ENCODE data around the gene FANCD2OS. TPM values are rescaled to one million over a fixed set of nuclear protein-coding genes. Genes with fewer than 3 reads are reported as not detected.

Gene FANCD2OS
- total and polyA plus RNA-seq, 2 experiments from 2014 or later = not detected

DNA sequence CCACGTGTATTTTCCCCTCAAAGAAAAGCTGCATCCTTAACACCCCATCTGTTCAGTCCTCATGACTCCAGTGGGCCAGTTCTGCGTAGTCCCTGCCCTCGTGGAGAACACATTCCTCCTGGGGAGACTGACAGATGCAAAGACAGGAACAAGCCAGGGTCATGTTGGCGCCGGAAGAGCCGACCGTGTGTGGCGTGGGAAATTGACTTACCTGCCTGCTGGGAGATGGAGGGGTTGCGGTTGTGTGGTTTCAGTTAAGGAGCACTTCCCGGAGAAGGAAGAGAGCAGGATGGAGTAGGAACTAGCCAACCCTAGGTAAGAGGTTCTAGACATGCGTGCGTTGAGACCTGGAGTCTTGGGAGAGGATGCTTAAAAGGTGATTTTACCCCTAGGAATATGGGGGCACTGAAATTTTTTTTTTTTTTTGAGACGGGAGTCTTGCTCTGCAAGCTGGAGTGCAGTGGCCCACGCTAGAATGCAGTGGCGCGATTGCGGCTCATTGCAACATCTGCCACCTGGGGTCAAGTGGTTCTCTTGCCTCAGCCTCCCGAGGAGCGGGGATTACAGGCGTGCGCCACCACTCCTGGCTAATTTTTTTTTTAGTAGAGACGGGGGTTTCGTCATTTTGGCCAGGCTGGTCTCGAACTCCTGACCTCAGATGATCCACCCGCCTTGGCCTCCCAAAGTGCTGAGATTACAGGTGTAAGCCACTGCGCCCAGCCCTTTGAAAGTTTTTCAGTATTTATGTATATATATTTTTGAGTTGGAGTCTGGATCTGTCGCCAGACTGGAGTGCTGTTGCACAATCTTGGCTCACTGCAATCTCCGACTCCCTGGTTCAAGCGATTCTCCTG is 34.9 kb upstream of the FANCD2OS start:
- peaks cover 32% of the 10 kb centered on the region for H4K20me1 ChIP-seq (ENCODE audit: insufficient read depth, poor library complexity, severe bottlenecking)
- H3K79me2 ChIP-seq = peaks cover 60% of the 10 kb centered on the region
- no peaks in the 10 kb centered on the region for H3K27me3 ChIP-seq
- no peak overlapping the region for H3K27ac ChIP-seq
- no peaks in the 10 kb centered on the region for H3K9me3 ChIP-seq (ENCODE audit: low read depth)
- WGBS (ENCODE audit: low lambda C conversion rate, missing lambda C conversion rate) = 82% methylated on average over 29 of the region's 29 CpGs
- no peaks in the 10 kb centered on the region for H3K36me3 ChIP-seq (replicated peaks; ENCODE audit: insufficient read depth, low read depth)
- no peaks in the 10 kb centered on the region for H3K9me2 ChIP-seq (replicated peaks; ENCODE audit: insufficient read depth)
- no peak overlapping the region for H2AFZ ChIP-seq
- peak overlapping the region; percentile 92 for H3K4me2 ChIP-seq
- H3K4me1 ChIP-seq (ENCODE audit: insufficient read depth) = peaks cover 18% of the 10 kb centered on the region
- no peak for DNase-seq (ENCODE audit: low spot score)
- TF ChIP-seq EZH2phosphoT487 (IDR thresholded peaks at IDR 0.05; ENCODE audit: low read depth, severe bottlenecking, unreplicated experiment) (no peak), EZH2 (IDR thresholded peaks at IDR 0.05; ENCODE audit: borderline replicate concordance) (no peak)
- TF ChIP-seq, protein P1, sequence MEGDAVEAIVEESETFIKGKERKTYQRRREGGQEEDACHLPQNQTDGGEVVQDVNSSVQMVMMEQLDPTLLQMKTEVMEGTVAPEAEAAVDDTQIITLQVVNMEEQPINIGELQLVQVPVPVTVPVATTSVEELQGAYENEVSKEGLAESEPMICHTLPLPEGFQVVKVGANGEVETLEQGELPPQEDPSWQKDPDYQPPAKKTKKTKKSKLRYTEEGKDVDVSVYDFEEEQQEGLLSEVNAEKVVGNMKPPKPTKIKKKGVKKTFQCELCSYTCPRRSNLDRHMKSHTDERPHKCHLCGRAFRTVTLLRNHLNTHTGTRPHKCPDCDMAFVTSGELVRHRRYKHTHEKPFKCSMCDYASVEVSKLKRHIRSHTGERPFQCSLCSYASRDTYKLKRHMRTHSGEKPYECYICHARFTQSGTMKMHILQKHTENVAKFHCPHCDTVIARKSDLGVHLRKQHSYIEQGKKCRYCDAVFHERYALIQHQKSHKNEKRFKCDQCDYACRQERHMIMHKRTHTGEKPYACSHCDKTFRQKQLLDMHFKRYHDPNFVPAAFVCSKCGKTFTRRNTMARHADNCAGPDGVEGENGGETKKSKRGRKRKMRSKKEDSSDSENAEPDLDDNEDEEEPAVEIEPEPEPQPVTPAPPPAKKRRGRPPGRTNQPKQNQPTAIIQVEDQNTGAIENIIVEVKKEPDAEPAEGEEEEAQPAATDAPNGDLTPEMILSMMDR (IDR thresholded peaks at IDR 0.05; ENCODE audit: poor library complexity) = no peak
- H3K4me3 ChIP-seq = peak overlapping the region; percentile 70

DNA sequence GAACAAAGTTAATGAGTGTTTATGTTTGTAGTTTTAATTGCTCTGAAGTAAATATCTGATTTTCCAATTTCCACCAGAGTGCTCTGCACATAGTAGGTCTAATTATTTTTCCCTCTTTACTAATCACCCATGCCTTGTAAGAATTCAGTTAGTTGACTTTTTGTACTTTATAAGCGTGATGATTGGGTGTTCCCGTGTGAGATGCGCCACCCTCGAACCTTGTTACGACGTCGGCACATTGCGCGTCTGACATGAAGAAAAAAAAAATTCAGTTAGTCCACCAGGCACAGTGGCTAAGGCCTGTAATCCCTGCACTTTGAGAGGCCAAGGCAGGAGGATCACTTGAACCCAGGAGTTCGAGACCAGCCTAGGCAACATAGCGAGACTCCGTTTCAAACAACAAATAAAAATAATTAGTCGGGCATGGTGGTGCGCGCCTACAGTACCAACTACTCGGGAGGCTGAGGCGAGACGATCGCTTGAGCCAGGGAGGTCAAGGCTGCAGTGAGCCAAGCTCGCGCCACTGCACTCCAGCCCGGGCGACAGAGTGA is 33.0 kb upstream of the FANCD2OS start:
- Histone ChIP-seq H2AFZ (peak overlapping the region; percentile 43), H3K36me3 (replicated peaks; ENCODE audit: insufficient read depth, low read depth) (no peaks in the 10 kb centered on the region), H3K27me3 (no peaks in the 10 kb centered on the region), H3K4me1 (ENCODE audit: insufficient read depth) (peaks cover 18% of the 10 kb centered on the region), H3K27ac (peak overlapping the region; percentile 98), H4K20me1 (ENCODE audit: insufficient read depth, poor library complexity, severe bottlenecking) (peaks cover 23% of the 10 kb centered on the region), H3K4me2 (peak overlapping the region; percentile 92), H3K79me2 (peaks cover 42% of the 10 kb centered on the region), H3K9me2 (replicated peaks; ENCODE audit: insufficient read depth) (no peaks in the 10 kb centered on the region), H3K4me3 (no peak overlapping the region), H3K9me3 (ENCODE audit: low read depth) (no peaks in the 10 kb centered on the region)
- no peak for DNase-seq (ENCODE audit: low spot score)
- no peak for TF ChIP-seq EZH2 (IDR thresholded peaks at IDR 0.05; ENCODE audit: borderline replicate concordance)
- TF ChIP-seq EZH2phosphoT487 (IDR thresholded peaks at IDR 0.05; ENCODE audit: low read depth, severe bottlenecking, unreplicated experiment) = no peak
- TF ChIP-seq, protein P1 (IDR thresholded peaks at IDR 0.05; ENCODE audit: poor library complexity) = no peak
- 84% methylated on average over 23 of the region's 23 CpGs for WGBS (ENCODE audit: low lambda C conversion rate, missing lambda C conversion rate)

DNA sequence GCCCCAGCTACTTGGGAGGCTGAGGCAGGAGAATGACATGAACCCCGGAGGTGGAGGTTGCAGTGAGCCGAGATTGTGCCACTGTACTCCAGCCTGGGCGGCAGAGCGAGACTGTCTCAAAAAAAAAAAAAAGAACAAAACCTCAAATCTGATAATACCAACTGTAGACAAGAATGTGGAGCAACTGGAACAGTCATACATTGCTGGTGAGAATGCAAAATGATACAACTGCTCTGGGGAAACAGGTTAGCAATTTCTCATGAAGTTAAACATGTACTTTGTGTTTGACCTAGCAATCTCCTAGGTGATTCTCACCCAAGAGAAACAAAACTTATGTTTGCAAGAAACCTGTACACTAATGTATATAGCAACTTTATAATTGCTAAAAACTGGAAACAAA is 29.1 kb upstream of the FANCD2OS start:
- no peaks in the 10 kb centered on the region for H3K36me3 ChIP-seq (replicated peaks; ENCODE audit: insufficient read depth, low read depth)
- no peak overlapping the region for H3K4me2 ChIP-seq
- no peaks in the 10 kb centered on the region for H4K20me1 ChIP-seq (ENCODE audit: insufficient read depth, poor library complexity, severe bottlenecking)
- no peak overlapping the region for H3K4me3 ChIP-seq
- TF ChIP-seq EZH2phosphoT487 (IDR thresholded peaks at IDR 0.05; ENCODE audit: low read depth, severe bottlenecking, unreplicated experiment) = no peak
- TF ChIP-seq, protein P1 (IDR thresholded peaks at IDR 0.05; ENCODE audit: poor library complexity) = no peak
- no peak for TF ChIP-seq EZH2 (IDR thresholded peaks at IDR 0.05; ENCODE audit: borderline replicate concordance)
- H3K27me3 ChIP-seq = no peaks in the 10 kb centered on the region
- H2AFZ ChIP-seq = no peak overlapping the region
- H3K27ac ChIP-seq = no peak overlapping the region
- no peaks in the 10 kb centered on the region for H3K9me2 ChIP-seq (replicated peaks; ENCODE audit: insufficient read depth)
- H3K79me2 ChIP-seq = peaks cover 3% of the 10 kb centered on the region
- H3K9me3 ChIP-seq (ENCODE audit: low read depth) = no peaks in the 10 kb centered on the region
- H3K4me1 ChIP-seq (ENCODE audit: insufficient read depth) = no peaks in the 10 kb centered on the region
- no peak for DNase-seq (ENCODE audit: low spot score)
- WGBS (ENCODE audit: low lambda C conversion rate, missing lambda C conversion rate) = 58% methylated on average over 2 of the region's 4 CpGs

Measured in hepatocyte (in vitro differentiated cells).